ENCODE results near the gene NELL2. TPM values are rescaled to one million over a fixed set of nuclear protein-coding genes. Genes with fewer than 3 reads are reported as not detected.
"Not testable (repeated sequence)": the region's sequence is repeated elsewhere in the genome, so short reads cannot be mapped to it uniquely, and the experiment has no call there.

The NELL2 gene
- polyA plus RNA-seq, 3 donors from 2014 or later = 5.5 to 15.1 (median 9.3) TPM

DNA sequence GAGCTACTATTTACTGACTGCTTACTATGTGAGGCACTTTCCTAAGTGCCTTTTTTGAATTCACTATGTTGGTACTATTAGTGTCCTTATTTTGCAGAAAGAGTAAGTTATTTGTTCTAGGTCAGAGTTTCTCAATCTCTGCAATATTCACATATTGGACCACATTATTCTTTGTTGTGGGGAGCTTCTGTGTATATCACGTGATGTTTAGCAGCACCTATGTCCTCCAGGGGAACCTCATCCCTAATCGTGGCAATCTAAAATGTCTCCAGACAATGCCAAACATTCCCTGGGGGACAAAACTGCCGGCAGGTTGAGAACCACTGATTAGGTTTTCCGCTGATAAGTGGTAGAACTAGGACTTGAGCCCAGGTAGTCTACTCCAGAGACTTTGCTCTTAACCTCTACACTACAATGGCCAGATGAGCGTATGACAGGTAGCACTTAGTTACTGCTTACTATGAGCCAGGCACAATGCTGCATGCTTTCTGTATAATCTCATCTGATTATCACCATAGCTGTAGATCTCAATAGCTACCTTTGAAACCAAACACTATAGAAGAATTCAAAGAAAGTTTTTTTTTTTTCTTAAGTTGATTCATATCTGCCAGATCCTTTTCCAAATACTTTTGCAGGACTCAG, 38.9 kb downstream of the NELL2 start:
- no peak overlapping the region for H3K27ac Mint-ChIP-seq
- H3K27me3 Mint-ChIP-seq (ENCODE audit: low read depth in 3 of 3) = peaks cover 0 to 3% (median 3%) of the 10 kb centered on the region in 3 donors
- no peaks in the 10 kb centered on the region for H3K36me3 Mint-ChIP-seq
- no peak for DNase-seq
- H3K4me1 Mint-ChIP-seq = no peaks in the 10 kb centered on the region
- H3K4me3 Mint-ChIP-seq = no peak overlapping the region
- no peaks in the 10 kb centered on the region for H3K9me3 Mint-ChIP-seq

GRCh38 chr12:44835641-44836379, 40.3 kb downstream of the NELL2 start:
- Mint-ChIP-seq H3K27ac (no peak overlapping the region), H3K9me3 (peaks cover 0 to 1% (median 0%) of the 10 kb centered on the region in 6 donors), H3K4me3 (no peak overlapping the region), H3K4me1 (peaks cover 0 to 6% of the 10 kb centered on the region in 2 donors), H3K27me3 (ENCODE audit: low read depth in 3 of 3) (peaks cover 0 to 5% (median 3%) of the 10 kb centered on the region in 3 donors), H3K36me3 (no peaks in the 10 kb centered on the region)
- no peak for DNase-seq

GRCh38 chr12:44834996-44835395, 41.1 kb downstream of the NELL2 start:
- DNase-seq; H3K9me3 Mint-ChIP-seq; H3K4me3 Mint-ChIP-seq; H3K27me3 Mint-ChIP-seq (ENCODE audit: low read depth in 3 of 3); H3K27ac Mint-ChIP-seq; H3K36me3 Mint-ChIP-seq: not testable (repeated sequence)
- H3K4me1 Mint-ChIP-seq = peaks cover 0 to 11% of the 10 kb centered on the region in 2 donors

- Mint-ChIP-seq H3K36me3 (no peaks in the 10 kb centered on the region), H3K4me3 (no peak overlapping the region), H3K27me3 (ENCODE audit: low read depth in 3 of 3) (peaks cover 0 to 5% (median 0%) of the 10 kb centered on the region in 3 donors), H3K27ac (no peak overlapping the region), H3K9me3 (peaks cover 0 to 2% (median 0%) of the 10 kb centered on the region in 6 donors), H3K4me1 (peaks cover 0 to 20% of the 10 kb centered on the region in 2 donors)
- DNase-seq = no peak
Measured at GRCh38 chr12:44833561-44833960, 42.6 kb downstream of the NELL2 start.

GRCh38 chr12:44830566-44831055, 45.5 kb downstream of the NELL2 start:
- Mint-ChIP-seq H3K36me3 (no peaks in the 10 kb centered on the region), H3K4me1 (peaks cover 13 to 35% of the 10 kb centered on the region in 2 donors), H3K27me3 (ENCODE audit: low read depth in 3 of 3) (peaks cover 0 to 5% (median 1%) of the 10 kb centered on the region in 3 donors), H3K4me3 (no peak overlapping the region), H3K27ac (no peak overlapping the region), H3K9me3 (peaks cover 0 to 5% (median 0%) of the 10 kb centered on the region in 6 donors)
- no peak for DNase-seq

DNA sequence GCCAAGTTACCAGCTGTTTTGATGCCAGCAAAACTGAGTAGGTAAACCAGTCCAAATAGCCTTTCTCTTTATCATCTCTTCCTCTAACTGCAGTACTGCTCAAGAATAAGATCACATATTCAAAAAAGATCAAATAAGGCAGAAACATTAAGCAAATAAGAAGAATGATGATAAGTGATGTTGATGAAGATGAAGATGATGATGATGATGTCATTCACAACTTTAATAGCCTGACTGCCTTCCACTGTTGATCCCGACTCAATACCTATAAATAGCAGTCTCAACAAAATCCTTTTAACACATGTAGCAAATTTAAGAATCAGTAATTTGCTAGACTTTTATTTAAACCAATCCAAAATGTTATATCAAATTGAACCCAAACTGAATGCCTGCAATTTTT, 47.1 kb downstream of the NELL2 start:
- no peak for DNase-seq
- Mint-ChIP-seq H3K4me3 (no peak overlapping the region), H3K36me3 (no peaks in the 10 kb centered on the region), H3K4me1 (peaks cover 13 to 35% of the 10 kb centered on the region in 2 donors), H3K9me3 (peaks cover 0 to 5% (median 0%) of the 10 kb centered on the region in 6 donors), H3K27ac (peak overlapping the region in 1 of 6 donors; percentile 11), H3K27me3 (ENCODE audit: low read depth in 3 of 3) (peaks cover 0 to 3% (median 1%) of the 10 kb centered on the region in 3 donors)

DNA sequence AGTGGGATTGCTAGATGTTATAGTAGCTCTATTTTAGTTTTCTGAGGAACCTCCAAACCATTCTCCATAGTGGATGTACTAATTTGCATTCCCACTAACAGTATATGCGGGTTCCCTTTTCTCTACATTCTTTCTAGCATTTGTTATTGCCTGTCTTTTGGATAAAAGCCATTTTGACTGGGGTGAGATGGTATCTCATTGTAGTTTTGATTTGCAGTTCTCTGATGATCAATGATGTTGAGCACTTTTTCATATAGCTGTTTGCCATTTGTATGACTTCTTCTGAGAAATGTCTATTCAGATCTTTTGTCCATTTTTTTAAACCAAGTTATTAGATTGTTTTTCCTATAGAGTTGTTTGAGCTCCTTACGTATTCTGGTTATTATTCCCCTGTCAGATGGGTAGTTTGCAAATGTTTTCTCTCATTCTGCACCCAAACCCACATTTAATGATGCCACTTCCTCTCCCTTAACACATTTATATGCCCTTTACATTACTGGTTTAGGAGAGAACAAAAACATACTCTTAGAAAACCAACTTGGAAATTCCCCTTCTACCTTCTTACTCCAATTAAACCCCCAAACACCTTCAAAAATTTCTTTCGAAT, 48.2 kb downstream of the NELL2 start:
- Mint-ChIP-seq H3K27ac (peak overlapping the region in 5 of 6 donors; percentile 25 to 82 (median 74)), H3K4me3 (peak overlapping the region; percentile 46 to 74 (median 63)), H3K9me3 (peaks cover 0 to 5% (median 0%) of the 10 kb centered on the region in 6 donors), H3K4me1 (peaks cover 13 to 35% of the 10 kb centered on the region in 2 donors), H3K27me3 (ENCODE audit: low read depth in 3 of 3) (peaks cover 0 to 5% (median 1%) of the 10 kb centered on the region in 3 donors), H3K36me3 (no peaks in the 10 kb centered on the region)
- peak; percentile 27 to 39 (median 33) for DNase-seq

GRCh38 chr12:44821702-44822101, 54.4 kb downstream of the NELL2 start:
- not testable (repeated sequence) for H3K27ac Mint-ChIP-seq; H3K4me1 Mint-ChIP-seq; H3K9me3 Mint-ChIP-seq; H3K36me3 Mint-ChIP-seq; DNase-seq; H3K4me3 Mint-ChIP-seq; H3K27me3 Mint-ChIP-seq (ENCODE audit: low read depth in 3 of 3)

DNA sequence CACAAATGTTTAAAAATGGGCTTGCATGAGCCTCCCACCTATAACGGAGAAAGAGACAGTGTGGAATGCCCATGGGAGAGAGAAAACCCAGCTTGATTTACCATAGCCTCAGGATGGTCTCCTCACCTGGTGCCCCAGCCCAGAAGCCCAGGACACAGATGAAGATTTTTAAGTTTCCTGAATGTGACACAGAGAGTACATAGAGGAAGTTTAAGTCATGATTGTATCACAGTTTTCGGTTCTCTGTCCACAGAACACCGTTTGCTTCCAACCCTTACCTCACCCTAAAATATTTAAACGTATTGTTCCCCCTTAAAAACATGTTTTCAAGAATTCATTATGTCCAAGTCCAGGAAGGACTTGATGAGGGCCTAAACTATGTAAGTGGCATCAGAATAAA, 56.2 kb downstream of the NELL2 start:
- H3K4me3 Mint-ChIP-seq = no peak overlapping the region
- no peaks in the 10 kb centered on the region for H3K9me3 Mint-ChIP-seq
- H3K4me1 Mint-ChIP-seq = no peaks in the 10 kb centered on the region
- no peaks in the 10 kb centered on the region for H3K36me3 Mint-ChIP-seq
- H3K27me3 Mint-ChIP-seq (ENCODE audit: low read depth in 3 of 3) = peaks cover 0 to 4% (median 2%) of the 10 kb centered on the region in 3 donors
- H3K27ac Mint-ChIP-seq = no peak overlapping the region
- DNase-seq = no peak

DNA sequence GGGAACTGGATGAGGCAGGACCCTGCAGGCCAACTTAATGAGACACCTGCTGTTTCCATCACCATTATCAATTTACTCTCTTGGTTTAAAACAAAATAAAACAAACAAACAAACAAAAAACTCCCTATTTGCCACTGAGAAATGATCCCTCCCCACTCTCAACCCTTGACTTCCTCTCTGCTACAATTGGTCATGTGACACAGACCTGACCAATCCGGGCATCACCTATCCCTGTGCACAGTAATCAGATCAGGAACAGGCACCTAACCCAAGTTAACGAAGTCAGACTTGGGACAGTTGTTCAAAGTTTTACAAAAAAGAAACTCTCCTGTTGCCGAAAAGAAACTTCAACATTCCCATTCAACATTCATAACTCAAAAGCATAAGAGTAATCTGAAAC, 58.4 kb downstream of the NELL2 start:
- H3K36me3 Mint-ChIP-seq = no peaks in the 10 kb centered on the region
- no peaks in the 10 kb centered on the region for H3K4me1 Mint-ChIP-seq
- no peaks in the 10 kb centered on the region for H3K9me3 Mint-ChIP-seq
- H3K27ac Mint-ChIP-seq = no peak overlapping the region
- H3K4me3 Mint-ChIP-seq = no peak overlapping the region
- no peak for DNase-seq
- peaks cover 0 to 2% (median 2%) of the 10 kb centered on the region in 3 donors for H3K27me3 Mint-ChIP-seq (ENCODE audit: low read depth in 3 of 3)

DNA sequence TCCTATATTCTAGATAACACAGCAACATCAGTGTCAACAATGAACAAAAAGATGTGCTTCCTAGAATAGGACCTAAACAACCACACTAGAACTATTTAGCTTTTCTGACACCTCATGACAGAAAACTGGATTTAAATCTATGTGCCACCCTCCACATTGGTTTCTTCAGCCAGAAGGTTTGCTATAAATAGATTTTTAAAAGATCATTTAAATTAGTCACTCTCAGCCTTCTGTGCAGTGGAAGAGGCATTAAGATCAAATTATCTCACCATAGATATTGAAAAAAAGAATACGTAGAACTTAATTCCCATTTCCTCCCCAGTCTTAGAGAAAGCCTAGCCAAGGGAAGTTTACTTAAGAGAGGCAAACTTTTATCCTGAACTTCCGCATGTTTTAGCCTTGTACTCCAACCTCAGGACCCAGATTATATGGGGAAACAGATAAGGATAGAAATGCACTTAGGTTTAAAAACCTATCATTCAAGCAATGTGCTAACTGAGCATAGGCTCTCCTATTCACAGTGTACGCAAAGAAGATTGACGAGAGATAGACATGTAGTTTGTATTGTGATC, 59.6 kb downstream of the NELL2 start:
- H3K27me3 Mint-ChIP-seq (ENCODE audit: low read depth in 3 of 3) = peaks cover 0 to 2% (median 2%) of the 10 kb centered on the region in 3 donors
- H3K9me3 Mint-ChIP-seq = no peaks in the 10 kb centered on the region
- no peaks in the 10 kb centered on the region for H3K36me3 Mint-ChIP-seq
- no peak overlapping the region for H3K27ac Mint-ChIP-seq
- H3K4me3 Mint-ChIP-seq = no peak overlapping the region
- peaks cover 0 to 5% of the 10 kb centered on the region in 2 donors for H3K4me1 Mint-ChIP-seq
- no peak for DNase-seq

GRCh38 chr12:44812062-44812461, 64.1 kb downstream of the NELL2 start:
- no peak overlapping the region for H3K4me3 Mint-ChIP-seq
- peaks cover 0 to 5% of the 10 kb centered on the region in 2 donors for H3K4me1 Mint-ChIP-seq
- peaks cover 0 to 2% (median 0%) of the 10 kb centered on the region in 3 donors for H3K27me3 Mint-ChIP-seq (ENCODE audit: low read depth in 3 of 3)
- peak; percentile 23 to 52 (median 40) for DNase-seq
- H3K36me3 Mint-ChIP-seq = no peaks in the 10 kb centered on the region
- H3K9me3 Mint-ChIP-seq = peaks cover 0 to 3% (median 0%) of the 10 kb centered on the region in 6 donors
- no peak overlapping the region for H3K27ac Mint-ChIP-seq

- peaks cover 0 to 4% (median 0%) of the 10 kb centered on the region in 3 donors for H3K27me3 Mint-ChIP-seq (ENCODE audit: low read depth in 3 of 3)
- H3K4me1 Mint-ChIP-seq = no peaks in the 10 kb centered on the region
- no peak overlapping the region for H3K4me3 Mint-ChIP-seq
- H3K27ac Mint-ChIP-seq = no peak overlapping the region
- H3K36me3 Mint-ChIP-seq = no peaks in the 10 kb centered on the region
- no peak for DNase-seq
- peaks cover 0 to 3% (median 0%) of the 10 kb centered on the region in 6 donors for H3K9me3 Mint-ChIP-seq
Measured at GRCh38 chr12:44804068-44804467, 72.0 kb downstream of the NELL2 start.
